Superior temporal gyrus (tissue), 1 donor: Measurements from ENCODE around the gene FGB.
"Not testable (repeated sequence)": the region's sequence is repeated elsewhere in the genome, so short reads cannot be mapped to it uniquely, and the experiment has no call there.

ENCODE experiments used
- DNase-seq: peaks from one replicate; pipeline ENCODE4 v3.0.0-alpha.2; 2016; ENCODE audit errors: extremely low spot score

FGB gene

GRCh38 chr4:154595807-154596206 lies 33.0 kb downstream of the FGB start:
- DNase-seq, result no peak

GRCh38 chr4:154597281-154597680 lies 34.5 kb downstream of the FGB start:
- not testable (repeated sequence) for DNase-seq

GRCh38 chr4:154597798-154598774 lies 35.3 kb downstream of the FGB start:
- DNase-seq, result no peak

GRCh38 chr4:154602404-154603020 lies 39.7 kb downstream of the FGB start:
- no peak for DNase-seq

- DNase-seq, result no peak
Measured at GRCh38 chr4:154603033-154603943, 40.5 kb downstream of the FGB start.

GRCh38 chr4:154604696-154605200 lies 41.9 kb downstream of the FGB start:
- no peak for DNase-seq

GRCh38 chr4:154606728-154607723 lies 44.2 kb downstream of the FGB start:
- DNase-seq, result no peak

- DNase-seq, result no peak
Measured at GRCh38 chr4:154608361-154609252, 45.8 kb downstream of the FGB start.

- no peak for DNase-seq
Measured at GRCh38 chr4:154609532-154609931, 46.7 kb downstream of the FGB start.

GRCh38 chr4:154610582-154610981 lies 47.8 kb downstream of the FGB start:
- no peak for DNase-seq

GRCh38 chr4:154611833-154612232 lies 49.0 kb downstream of the FGB start:
- no peak for DNase-seq

GRCh38 chr4:154612472-154613414 lies 49.9 kb downstream of the FGB start, which contains the start of gene FGG:
FGG (minus strand) TSS chr4:154612656; CDS start chr4:154612609, 47 bp downstream.
- no peak for DNase-seq

- no peak for DNase-seq
Measured at GRCh38 chr4:154614306-154614705, 51.5 kb downstream of the FGB start.

GRCh38 chr4:154615211-154615610 lies 52.4 kb downstream of the FGB start:
- no peak for DNase-seq

- DNase-seq, result no peak
Measured at GRCh38 chr4:154616287-154616686, 53.5 kb downstream of the FGB start.

GRCh38 chr4:154616731-154617130 lies 53.9 kb downstream of the FGB start:
- DNase-seq, result no peak

- no peak for DNase-seq
Measured at GRCh38 chr4:154617820-154618317, 55.1 kb downstream of the FGB start.

GRCh38 chr4:154618708-154619315 lies 56.0 kb downstream of the FGB start:
- peak; percentile 82 for DNase-seq
